Activated CD4-positive, alpha-beta memory T cell treated with anti-CD3 and anti-CD28 coated beads for 36 hours (primary cell): ENCODE measurements around the gene VMO1. TPM values are rescaled to one million over a fixed set of nuclear protein-coding genes. Genes with fewer than 3 reads are reported as not detected.
"Not testable (repeated sequence)": the region's sequence is repeated elsewhere in the genome, so short reads cannot be mapped to it uniquely, and the experiment has no call there.

Experiments used
- CTCF ChIA-PET: fragments of 350-600 bp; sonication (Branson Sonifier 250); formaldehyde crosslinking; loops from one replicate; lab custom pipeline; 2021; ENCODE audit warnings: antibody characterized with exemption, inconsistent platforms; lab: Charles Lee
- POLR2A ChIA-PET: fragments of 350-600 bp; sonication (Branson Sonifier 250); formaldehyde crosslinking; loops from one replicate; lab custom pipeline; 2021; ENCODE audit warnings: antibody characterized with exemption; lab: Charles Lee
- DNase-seq: peaks from one replicate; pipeline ENCODE4 v3.0.0-alpha.2; 2020
- H3K27ac Mint-ChIP-seq: one replicate; pipeline ENCODE4 v1.8.0; 2021; ENCODE audit warnings: mixed read lengths
- H3K27me3 Mint-ChIP-seq: one replicate; pipeline ENCODE4 v1.8.0; 2021; ENCODE audit warnings: mixed read lengths
- H3K36me3 Mint-ChIP-seq: one replicate; pipeline ENCODE4 v1.8.0; 2021; ENCODE audit warnings: mixed read lengths
- H3K4me1 Mint-ChIP-seq: one replicate; pipeline ENCODE4 v1.8.0; 2021; ENCODE audit warnings: low read depth, mixed read lengths
- H3K4me3 Mint-ChIP-seq: one replicate; pipeline ENCODE4 v1.8.0; 2021; ENCODE audit warnings: mild to moderate bottlenecking, mixed read lengths
- H3K9me3 Mint-ChIP-seq: one replicate; pipeline ENCODE4 v1.8.0; 2021; ENCODE audit warnings: mixed read lengths
- intact Hi-C: fragments of 100-400 bp; cut with micrococcal nuclease; formaldehyde crosslinking; loops from one replicate; pipeline ENCODE4 v1.15.1; 2023
- total RNA-seq, 2 experiments: library from RNA; stranded (reverse); gene quantifications; one replicate each; pipeline ENCODE4 v1.2.3, GENCODE V29; 2021

Gene VMO1
- total RNA-seq, result not detected

GRCh38 chr17:4786106-4786511, at the start of gene VMO1:
Gene VMO1, minus strand, starts transcription at chr17:4786364. Its CDS starts 12 bp downstream, at chr17:4786352.
- POLR2A ChIA-PET, result interaction anchor here (1.0 kb wide), 1 partner anchor 20 kb away, joined by 3 read pairs; the partner anchor contains the start of gene PLD2
- DNase-seq, result no peak
- no peaks in the 10 kb centered on the region for H3K36me3 Mint-ChIP-seq
- H3K27me3 Mint-ChIP-seq, result peaks cover 45% of the 10 kb centered on the region
- peak within 1 kb of the TSS; percentile 32 for H3K4me3 Mint-ChIP-seq
- intact Hi-C loops, result loop anchor here (2.0 kb wide), 1 partner anchor 103 kb away; no protein-coding TSS in a partner anchor
- CTCF ChIA-PET, result interaction anchor here (0.9 to 1.9 kb wide), 5 partner anchors 10 to 117 kb away, joined by 3 to 6 read pairs (median 4); partner anchors contain the start of genes CHRNE and PSMB6
- H3K9me3 Mint-ChIP-seq, result no peaks in the 10 kb centered on the region
- H3K4me1 Mint-ChIP-seq, result peaks cover 28% of the 10 kb centered on the region
- H3K27ac Mint-ChIP-seq, result no peak within 1 kb of the TSS

DNA sequence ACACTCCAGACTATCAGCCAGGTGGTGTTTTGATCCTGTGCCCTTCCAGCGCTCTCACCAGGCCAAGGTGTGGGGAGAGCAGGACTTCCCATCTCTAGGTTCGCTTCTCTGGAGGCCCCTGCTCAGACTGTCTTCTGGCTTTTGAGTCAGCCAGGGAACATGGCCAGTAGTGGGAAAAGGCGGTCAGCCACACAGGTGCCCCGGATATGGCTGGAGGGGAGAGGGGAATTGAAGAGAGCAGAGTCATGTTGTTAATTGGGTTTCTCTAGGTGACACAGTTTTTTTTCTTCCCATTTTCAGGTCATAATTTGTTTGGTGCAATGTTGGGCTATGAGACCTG, 48.5 kb upstream of the VMO1 start:
- Mint-ChIP-seq H3K36me3 (peaks cover 3% of the 10 kb centered on the region), H3K9me3 (no peaks in the 10 kb centered on the region), H3K27ac (no peak overlapping the region), H3K4me1 (peaks cover 36% of the 10 kb centered on the region), H3K27me3 (no peaks in the 10 kb centered on the region), H3K4me3 (peak overlapping the region; percentile 88)
- DNase-seq, result no peak
- ChIA-PET CTCF (interaction anchor here (2.2 kb wide), 1 partner anchor 44 kb away, joined by 9 read pairs; no protein-coding TSS in a partner anchor), POLR2A (interaction anchor here (1.0 kb wide), 1 partner anchor 153 kb away, joined by 3 read pairs; the partner anchor contains the start of gene CAMTA2)
- intact Hi-C loops, result loop anchor here (10.0 kb wide), 1 partner anchor 50 kb away; no protein-coding TSS in a partner anchor

DNA sequence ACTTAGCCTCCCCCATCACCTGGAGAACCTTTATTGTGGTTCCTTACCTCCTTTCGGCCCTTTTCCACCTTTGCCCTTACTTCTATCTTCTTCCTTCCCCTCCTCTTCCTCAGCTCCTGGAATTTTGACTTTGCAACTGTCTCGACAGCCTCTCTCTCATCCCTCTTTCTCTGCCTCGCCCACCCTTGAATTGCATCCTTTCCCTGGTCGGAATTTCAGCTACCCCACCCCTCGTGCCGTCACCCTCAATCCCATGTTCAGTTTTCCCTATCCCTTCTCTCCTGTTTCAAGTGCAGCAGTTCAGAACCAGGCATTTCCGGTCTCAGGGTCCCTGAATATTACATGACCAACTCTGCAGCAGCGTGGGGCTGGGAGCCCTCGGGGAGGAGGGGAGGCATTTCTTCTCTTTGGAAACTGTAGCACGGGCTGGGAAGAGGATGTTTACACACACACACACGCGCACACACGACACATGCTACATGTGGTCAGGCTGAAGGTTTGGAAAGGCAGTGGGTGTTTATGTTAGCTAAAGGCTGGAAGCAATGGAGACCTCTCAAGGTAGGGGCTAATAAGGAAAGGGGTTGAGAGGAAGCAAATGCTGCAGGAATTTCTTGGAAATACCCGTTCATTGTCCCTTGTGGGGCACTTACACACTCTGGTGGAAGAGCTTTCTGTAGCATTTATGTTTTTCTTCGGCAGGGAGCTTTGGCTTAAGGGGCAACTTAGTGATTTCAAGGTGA, 47.9 kb upstream of the VMO1 start:
- Mint-ChIP-seq H3K36me3 (peaks cover 3% of the 10 kb centered on the region), H3K27me3 (no peaks in the 10 kb centered on the region), H3K27ac (peak overlapping the region; percentile 58), H3K4me3 (peak overlapping the region; percentile 88), H3K9me3 (no peaks in the 10 kb centered on the region), H3K4me1 (peaks cover 31% of the 10 kb centered on the region)
- ChIA-PET CTCF (interaction anchor here (0.9 to 2.2 kb wide), 2 partner anchors 44 to 106 kb away, joined by 3 to 9 read pairs; partner anchors contain the start of genes RNF167 and SLC25A11), POLR2A (interaction anchor here (1.0 kb wide), 1 partner anchor 154 kb away, joined by 3 read pairs; the partner anchor contains the start of gene CAMTA2)
- intact Hi-C loops, result loop anchor here (1.0 to 10.0 kb wide), 4 partner anchors 37 to 124 kb away; partner anchors contain the start of genes ARRB2, MED11 and PSMB6
- DNase-seq, result peak; percentile 19

DNA sequence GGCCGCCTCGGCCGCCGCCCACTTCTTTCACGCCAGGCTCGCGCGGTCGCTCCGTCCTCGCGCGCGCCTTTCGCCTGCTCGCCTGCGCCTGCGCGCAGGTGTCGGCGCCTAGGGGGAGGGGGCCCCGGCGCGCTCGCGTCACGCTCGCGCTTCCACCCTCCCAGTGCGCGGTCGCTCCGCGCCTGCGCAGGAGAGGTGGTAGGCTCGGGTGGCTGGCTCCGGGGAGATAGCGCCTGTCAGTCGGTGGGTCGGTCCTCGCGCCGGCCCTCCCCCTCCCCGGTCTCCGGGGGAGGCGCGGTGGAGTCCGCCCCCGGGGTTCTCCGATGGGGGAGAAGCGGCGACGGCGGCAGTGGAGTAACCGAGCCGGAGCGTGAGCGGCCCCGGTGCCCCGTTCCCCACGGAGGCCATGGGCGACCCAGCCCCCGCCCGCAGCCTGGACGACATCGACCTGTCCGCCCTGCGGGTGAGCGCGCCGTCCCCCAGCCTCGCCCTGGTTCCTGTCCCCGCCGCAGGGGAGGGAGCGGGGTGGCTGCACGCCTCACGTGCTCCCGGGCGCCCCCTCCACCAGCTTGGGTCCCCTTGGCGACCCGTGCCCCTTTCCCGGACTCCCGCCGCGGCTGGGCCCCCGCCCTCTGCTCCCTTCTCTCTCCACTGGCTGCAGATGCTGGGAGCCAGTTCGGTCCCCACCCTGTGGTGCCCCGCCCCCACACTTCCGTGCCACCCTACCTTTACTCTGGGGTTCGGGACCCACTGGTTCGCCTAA, 47.2 kb upstream of the VMO1 start, which contains the start of gene MINK1:
Gene MINK1, plus strand, starts transcription at position 163 of the 763 bp plus-strand sequence. Its CDS starts 244 bp downstream, at position 407.
- peak within 1 kb of the TSS; percentile 88 for H3K27ac Mint-ChIP-seq
- no peaks in the 10 kb centered on the region for H3K27me3 Mint-ChIP-seq
- H3K36me3 Mint-ChIP-seq, result peaks cover 3% of the 10 kb centered on the region
- POLR2A ChIA-PET, result no interaction called here
- peak within 1 kb of the TSS; percentile 88 for H3K4me3 Mint-ChIP-seq
- intact Hi-C loops, result loop anchor here (1.0 to 10.0 kb wide), 4 partner anchors 37 to 123 kb away; partner anchors contain the start of genes ARRB2, MED11 and PSMB6
- DNase-seq, result peak; percentile 92
- H3K4me1 Mint-ChIP-seq, result peaks cover 28% of the 10 kb centered on the region
- no peaks in the 10 kb centered on the region for H3K9me3 Mint-ChIP-seq
- CTCF ChIA-PET, result interaction anchor here (0.6 to 2.2 kb wide), 3 partner anchors 43 to 1097 kb away, joined by 3 to 9 read pairs (median 4); partner anchors contain the start of genes RNF167 and SLC25A11

GRCh38 chr17:4832829-4833177, 46.6 kb upstream of the VMO1 start:
- DNase-seq, H3K36me3 Mint-ChIP-seq, H3K27me3 Mint-ChIP-seq, POLR2A ChIA-PET, H3K9me3 Mint-ChIP-seq: not testable (repeated sequence)
- Mint-ChIP-seq H3K4me3 (peak overlapping the region; percentile 87), H3K4me1 (peaks cover 25% of the 10 kb centered on the region), H3K27ac (peak overlapping the region; percentile 88)
- CTCF ChIA-PET, result interaction anchor here (0.6 to 2.2 kb wide), 2 partner anchors 43 to 1097 kb away, joined by 4 to 9 read pairs; no protein-coding TSS in a partner anchor
- intact Hi-C loops, result loop anchor here (1.0 to 10.0 kb wide), 4 partner anchors 36 to 123 kb away; partner anchors contain the start of genes ARRB2, MED11 and PSMB6

DNA sequence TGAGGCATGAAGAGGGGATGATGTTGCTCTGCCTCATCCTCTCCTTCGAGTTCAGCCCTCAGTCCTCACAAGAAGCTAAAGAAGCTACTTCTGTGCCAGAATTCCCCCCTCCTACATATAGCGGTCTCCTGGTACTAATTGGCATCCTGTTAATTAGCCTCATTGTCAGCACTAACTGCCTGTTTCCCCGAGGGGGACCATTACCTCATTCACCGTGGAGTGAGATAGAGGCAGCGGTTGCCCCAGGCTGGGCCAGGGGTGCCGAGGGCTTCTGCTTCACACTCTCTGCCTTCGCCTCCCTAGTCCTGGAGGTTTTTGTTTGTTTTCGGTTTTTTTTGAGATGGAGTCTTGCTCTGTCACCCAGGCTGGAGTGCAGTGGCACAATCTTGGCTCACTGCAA, 41.2 kb upstream of the VMO1 start:
- Mint-ChIP-seq H3K9me3 (no peaks in the 10 kb centered on the region), H3K4me1 (no peaks in the 10 kb centered on the region), H3K27me3 (no peaks in the 10 kb centered on the region), H3K36me3 (no peaks in the 10 kb centered on the region), H3K27ac (no peak overlapping the region), H3K4me3 (no peak overlapping the region)
- POLR2A ChIA-PET, result no interaction called here
- CTCF ChIA-PET, result no interaction called here
- intact Hi-C loops, result no loop called here
- no peak for DNase-seq

DNA sequence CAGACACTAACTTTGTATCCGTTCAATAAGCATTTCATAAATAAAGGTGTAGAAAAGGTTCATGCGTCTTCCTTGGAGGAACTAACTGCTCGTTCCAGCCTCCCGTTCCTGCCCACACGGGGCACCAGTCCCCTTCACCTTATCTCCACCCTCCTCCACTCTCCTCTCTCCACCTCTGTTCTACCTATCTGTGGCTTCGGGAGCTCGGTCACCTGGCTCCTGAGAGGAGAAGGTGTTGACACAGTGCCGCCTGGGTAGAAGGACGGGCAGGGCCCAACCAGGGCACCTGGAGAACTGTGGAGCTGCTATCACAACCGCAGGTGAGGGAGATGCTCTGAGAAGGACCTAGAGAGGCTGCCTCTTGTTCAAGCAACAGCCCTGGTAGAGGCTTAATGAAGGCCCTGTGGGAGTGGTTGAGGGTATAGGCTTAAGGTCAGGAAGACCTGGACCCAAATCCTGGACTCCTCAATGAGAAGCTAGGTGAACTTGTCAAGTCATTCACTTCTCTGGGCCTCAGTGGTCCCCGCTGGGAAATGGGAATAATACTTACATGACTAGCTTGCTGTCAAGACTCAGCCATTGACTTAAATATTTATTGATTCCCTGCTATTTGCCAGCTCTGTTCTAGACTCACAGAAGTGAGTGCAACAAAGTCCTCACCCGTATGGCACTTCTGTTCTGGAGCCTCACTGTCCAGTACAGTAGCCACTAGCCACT, 37.4 kb upstream of the VMO1 start:
- H3K27ac Mint-ChIP-seq, result no peak overlapping the region
- POLR2A ChIA-PET, result no interaction called here

GRCh38 chr17:4822835-4823234, 36.7 kb upstream of the VMO1 start:
- H3K4me3 Mint-ChIP-seq, result no peak overlapping the region
- no peak for DNase-seq
- ChIA-PET CTCF (no interaction called here), POLR2A (no interaction called here)
- H3K27me3 Mint-ChIP-seq, result no peaks in the 10 kb centered on the region
- no peak overlapping the region for H3K27ac Mint-ChIP-seq
- intact Hi-C loops, result no loop called here
- H3K4me1 Mint-ChIP-seq, result no peaks in the 10 kb centered on the region
- no peaks in the 10 kb centered on the region for H3K36me3 Mint-ChIP-seq
- H3K9me3 Mint-ChIP-seq, result no peaks in the 10 kb centered on the region

More for the DNA sequence above, 37.4 kb upstream of the VMO1 start:
- intact Hi-C loops, result no loop called here
- Mint-ChIP-seq H3K9me3 (no peaks in the 10 kb centered on the region), H3K27me3 (no peaks in the 10 kb centered on the region), H3K4me1 (no peaks in the 10 kb centered on the region), H3K36me3 (no peaks in the 10 kb centered on the region), H3K4me3 (no peak overlapping the region)
- CTCF ChIA-PET, result interaction anchor here (0.7 kb wide), 1 partner anchor 34 kb away, joined by 5 read pairs; no protein-coding TSS in a partner anchor
- no peak for DNase-seq

- Mint-ChIP-seq H3K4me1 (no peaks in the 10 kb centered on the region), H3K27me3 (no peaks in the 10 kb centered on the region), H3K27ac (no peak overlapping the region), H3K9me3 (no peaks in the 10 kb centered on the region), H3K4me3 (no peak overlapping the region), H3K36me3 (no peaks in the 10 kb centered on the region)
- no peak for DNase-seq
- intact Hi-C loops, result no loop called here
- CTCF ChIA-PET, result no interaction called here
- POLR2A ChIA-PET, result no interaction called here
Observed at GRCh38 chr17:4818276-4818675, 32.1 kb upstream of the VMO1 start.

DNA sequence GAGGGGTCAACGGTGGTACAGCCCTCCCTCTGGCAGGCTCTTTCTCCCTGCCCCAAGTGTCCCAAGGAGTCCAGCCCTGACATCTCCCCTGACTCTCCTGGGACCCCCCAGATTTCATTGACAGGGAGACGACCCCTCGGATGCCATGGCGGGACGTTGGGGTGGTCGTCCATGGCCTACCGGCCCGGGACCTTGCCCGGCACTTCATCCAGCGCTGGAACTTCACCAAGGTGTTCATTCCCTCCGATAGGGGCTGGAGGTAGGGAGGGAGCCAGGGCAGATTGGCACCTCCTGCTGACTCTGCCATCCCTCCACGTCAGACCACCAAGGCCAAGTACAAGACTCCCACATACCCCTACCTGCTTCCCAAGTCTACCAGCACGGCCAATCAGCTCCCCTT, 30.7 kb upstream of the VMO1 start:
- DNase-seq, result no peak
- H3K36me3 Mint-ChIP-seq, result no peaks in the 10 kb centered on the region
- H3K4me3 Mint-ChIP-seq, result no peak overlapping the region
- CTCF ChIA-PET, result no interaction called here
- no peaks in the 10 kb centered on the region for H3K27me3 Mint-ChIP-seq
- intact Hi-C loops, result no loop called here
- H3K4me1 Mint-ChIP-seq, result no peaks in the 10 kb centered on the region
- POLR2A ChIA-PET, result no interaction called here
- H3K27ac Mint-ChIP-seq, result no peak overlapping the region
- H3K9me3 Mint-ChIP-seq, result no peaks in the 10 kb centered on the region

- POLR2A ChIA-PET, result no interaction called here
- CTCF ChIA-PET, result no interaction called here
- Mint-ChIP-seq H3K36me3 (peaks cover 3% of the 10 kb centered on the region), H3K4me1 (no peaks in the 10 kb centered on the region), H3K27me3 (no peaks in the 10 kb centered on the region), H3K4me3 (no peak overlapping the region), H3K27ac (no peak overlapping the region), H3K9me3 (no peaks in the 10 kb centered on the region)
- intact Hi-C loops, result no loop called here
- no peak for DNase-seq
Observed at GRCh38 chr17:4815043-4815675, 29.0 kb upstream of the VMO1 start.
